Measurements from ENCODE around the gene CPZ.

Gene CPZ

GRCh38 chr4:8612646-8613045, 20.1 kb downstream of the CPZ start:
- no peaks in the 10 kb centered on the region; the same call in 1 of the 2 replicates for H3K27me3 ChIP-seq (replicated peaks; ENCODE audit: control insufficient read depth, insufficient read depth, low read length)
- H3K36me3 ChIP-seq (ENCODE audit: control insufficient read depth, insufficient read depth, low read length), result no peaks in the 10 kb centered on the region
- TF ChIP-seq CTCF (IDR thresholded peaks at IDR 0.05; ENCODE audit: insufficient read depth, low read length, poor library complexity, severe bottlenecking), result no peak
- DNase-seq (ENCODE audit: extremely low read depth, insufficient read length), result no peak
- no peak overlapping the region for H3K4me3 ChIP-seq (replicated peaks; ENCODE audit: low read depth, low read length)

- no peak for TF ChIP-seq CTCF (IDR thresholded peaks at IDR 0.05; ENCODE audit: insufficient read depth, low read length, poor library complexity, severe bottlenecking)
- DNase-seq (ENCODE audit: extremely low read depth, insufficient read length), result no peak
- Histone ChIP-seq H3K36me3 (ENCODE audit: control insufficient read depth, insufficient read depth, low read length) (no peaks in the 10 kb centered on the region), H3K27me3 (replicated peaks; ENCODE audit: control insufficient read depth, insufficient read depth, low read length) (no peaks in the 10 kb centered on the region; the same call in 1 of the 2 replicates), H3K4me3 (replicated peaks; ENCODE audit: low read depth, low read length) (no peak overlapping the region)
These were observed 21.1 kb downstream of the CPZ start for GRCh38 chr4:8613421-8614364.

GRCh38 chr4:8614365-8615193, 22.0 kb downstream of the CPZ start:
- TF ChIP-seq CTCF (IDR thresholded peaks at IDR 0.05; ENCODE audit: insufficient read depth, low read length, poor library complexity, severe bottlenecking), result no peak
- H3K27me3 ChIP-seq (replicated peaks; ENCODE audit: control insufficient read depth, insufficient read depth, low read length), result no peaks in the 10 kb centered on the region; the same call in 1 of the 2 replicates
- no peak overlapping the region for H3K4me3 ChIP-seq (replicated peaks; ENCODE audit: low read depth, low read length)
- H3K36me3 ChIP-seq (ENCODE audit: control insufficient read depth, insufficient read depth, low read length), result no peaks in the 10 kb centered on the region
- no peak for DNase-seq (ENCODE audit: extremely low read depth, insufficient read length)

GRCh38 chr4:8615366-8615765, 22.8 kb downstream of the CPZ start:
- no peak for TF ChIP-seq CTCF (IDR thresholded peaks at IDR 0.05; ENCODE audit: insufficient read depth, low read length, poor library complexity, severe bottlenecking)
- Histone ChIP-seq H3K36me3 (ENCODE audit: control insufficient read depth, insufficient read depth, low read length) (no peaks in the 10 kb centered on the region), H3K27me3 (replicated peaks; ENCODE audit: control insufficient read depth, insufficient read depth, low read length) (no peaks in the 10 kb centered on the region; the same call in 1 of the 2 replicates), H3K4me3 (replicated peaks; ENCODE audit: low read depth, low read length) (no peak overlapping the region)
- no peak for DNase-seq (ENCODE audit: extremely low read depth, insufficient read length)

- no peak for DNase-seq (ENCODE audit: extremely low read depth, insufficient read length)
- TF ChIP-seq CTCF (IDR thresholded peaks at IDR 0.05; ENCODE audit: insufficient read depth, low read length, poor library complexity, severe bottlenecking), result no peak
- no peak overlapping the region for H3K4me3 ChIP-seq (replicated peaks; ENCODE audit: low read depth, low read length)
- no peaks in the 10 kb centered on the region for H3K36me3 ChIP-seq (ENCODE audit: control insufficient read depth, insufficient read depth, low read length)
- H3K27me3 ChIP-seq (replicated peaks; ENCODE audit: control insufficient read depth, insufficient read depth, low read length), result no peaks in the 10 kb centered on the region; the same call in 1 of the 2 replicates
These were observed 23.6 kb downstream of the CPZ start for GRCh38 chr4:8615921-8616787.

Measured in GM06990 (cell line).